H9 (cell line): ENCODE data around the gene ASPG. TPM values are rescaled to one million over a fixed set of nuclear protein-coding genes. Genes with fewer than 3 reads are reported as not detected.

Experiments
- DNase-seq: peaks from one replicate; pipeline ENCODE4 v3.0.0-alpha.2; 2017
- H2AFZ ChIP-seq: one replicate; pipeline ENCODE4 v1.6.1; 2013; ENCODE audit warnings: mild to moderate bottlenecking, low read length, control low read depth, moderate library complexity
- H2AK5ac ChIP-seq: 2 replicates; pipeline ENCODE4 v1.6.1; 2013; ENCODE audit warnings: low read length, control low read depth, mixed read lengths; ENCODE audit not compliant: insufficient read length
- H2BK120ac ChIP-seq: one replicate; pipeline ENCODE4 v1.6.1; 2013; ENCODE audit warnings: low read depth, mild to moderate bottlenecking, low read length, control low read depth, inconsistent platforms; ENCODE audit not compliant: poor library complexity, severe bottlenecking
- H2BK12ac ChIP-seq: 2 replicates; pipeline ENCODE4 v1.6.1; 2013; ENCODE audit warnings: low read length, control low read depth, mixed read lengths, low read depth; ENCODE audit not compliant: insufficient read length
- H2BK15ac ChIP-seq: 2 replicates; pipeline ENCODE4 v1.6.1; 2013; ENCODE audit warnings: low read depth, low read length, control low read depth
- H2BK20ac ChIP-seq: one replicate; pipeline ENCODE4 v1.6.1; 2013; ENCODE audit warnings: low read depth, mild to moderate bottlenecking, low read length, control low read depth, inconsistent platforms; ENCODE audit not compliant: poor library complexity, severe bottlenecking
- H2BK5ac ChIP-seq: 2 replicates; pipeline ENCODE4 v1.6.1; 2013; ENCODE audit warnings: low read length, control low read depth, mixed read lengths; ENCODE audit not compliant: insufficient read length
- H3K14ac ChIP-seq: 2 replicates; pipeline ENCODE4 v1.6.1; 2013; ENCODE audit warnings: low read length, control low read depth; ENCODE audit not compliant: insufficient read depth
- H3K18ac ChIP-seq: 2 replicates; pipeline ENCODE4 v1.6.1; 2013; ENCODE audit warnings: low read depth, mild to moderate bottlenecking, mixed read lengths, low read length, control low read depth; ENCODE audit not compliant: insufficient read length
- H3K23ac ChIP-seq: 2 replicates; pipeline ENCODE4 v1.6.1; 2013; ENCODE audit warnings: low read length, control low read depth, mixed read lengths, low read depth; ENCODE audit not compliant: insufficient read length
- H3K23me2 ChIP-seq: 2 replicates; pipeline ENCODE4 v1.6.1; 2013; ENCODE audit warnings: low read depth, mild to moderate bottlenecking, mixed read lengths, low read length, control low read depth; ENCODE audit not compliant: insufficient read length, poor library complexity, severe bottlenecking
- H3K27ac ChIP-seq: 2 replicates; pipeline ENCODE4 v1.5.1; 2013; ENCODE audit warnings: low read length, control low read depth, mixed read lengths, low read depth; ENCODE audit not compliant: insufficient read length
- H3K27me3 ChIP-seq: 2 replicates; pipeline ENCODE4 v1.6.1; 2013; ENCODE audit warnings: low read length, control low read depth, inconsistent platforms; ENCODE audit not compliant: insufficient read depth
- H3K4ac ChIP-seq: 2 replicates; pipeline ENCODE4 v1.6.1; 2013; ENCODE audit warnings: low read depth, mild to moderate bottlenecking, control low read depth, inconsistent platforms, low read length, moderate library complexity
- H3K4me1 ChIP-seq: 2 replicates; pipeline ENCODE4 v1.6.1; 2013; ENCODE audit warnings: low read length, control low read depth, inconsistent platforms; ENCODE audit not compliant: insufficient read depth
- H3K4me2 ChIP-seq: 2 replicates; pipeline ENCODE4 v1.6.1; 2013; ENCODE audit warnings: low read length, control low read depth, mixed read lengths; ENCODE audit not compliant: insufficient read length, insufficient read depth
- H3K56ac ChIP-seq: 2 replicates; pipeline ENCODE4 v1.6.1; 2013; ENCODE audit warnings: low read depth, mild to moderate bottlenecking, mixed read lengths, low read length, control low read depth; ENCODE audit not compliant: insufficient read length
- H3K79me1 ChIP-seq: 2 replicates; pipeline ENCODE4 v1.6.1; 2013; ENCODE audit warnings: low read depth, mild to moderate bottlenecking, moderate library complexity, low read length, control low read depth, inconsistent platforms; ENCODE audit not compliant: insufficient read depth, poor library complexity, severe bottlenecking
- H3K79me2 ChIP-seq: 2 replicates; pipeline ENCODE4 v1.6.1; 2013; ENCODE audit warnings: low read length, control low read depth, inconsistent platforms; ENCODE audit not compliant: insufficient read depth
- H3K9ac ChIP-seq: 2 replicates; pipeline ENCODE4 v1.6.1; 2013; ENCODE audit warnings: low read length, control low read depth, mixed read lengths; ENCODE audit not compliant: insufficient read length; ENCODE audit errors: extremely low read depth
- H3K9me3 ChIP-seq: one replicate; pipeline ENCODE4 v1.6.1; 2013; ENCODE audit warnings: low read depth, low read length, inconsistent platforms; ENCODE audit not compliant: control insufficient read depth
- H3T11ph ChIP-seq: one replicate; pipeline ENCODE4 v1.6.1; 2013; ENCODE audit warnings: mild to moderate bottlenecking, low read length, control low read depth, inconsistent platforms
- H4K20me1 ChIP-seq: one replicate; pipeline ENCODE4 v1.6.1; 2013; ENCODE audit not compliant: control insufficient read depth, insufficient read length, insufficient read depth
- H4K5ac ChIP-seq: 2 replicates; pipeline ENCODE4 v1.6.1; 2013; ENCODE audit warnings: low read depth, mild to moderate bottlenecking, mixed read lengths, low read length, control low read depth; ENCODE audit not compliant: insufficient read length
- H4K8ac ChIP-seq: replicated peaks from 2 replicates; pipeline ENCODE4 v1.6.1; 2013; ENCODE audit warnings: low read length, control low read depth, mixed read lengths, low read depth; ENCODE audit not compliant: insufficient read length
- H4K91ac ChIP-seq: 2 replicates; pipeline ENCODE4 v1.6.1; 2013; ENCODE audit warnings: low read depth, mild to moderate bottlenecking, moderate library complexity, mixed read lengths, low read length, control low read depth; ENCODE audit not compliant: insufficient read length
- H3K27ac Mint-ChIP-seq, 3 experiments: 2 replicates in 2 of 3; 3 replicates in 1 of 3; pipeline ENCODE4 v1.8.0; 2020 to 2021; ENCODE audit warnings: mixed read lengths in 3 of 3, mild to moderate bottlenecking in 1 of 3, moderate library complexity in 1 of 3
- H3K27me3 Mint-ChIP-seq: 2 replicates; pipeline ENCODE4 v1.8.0; 2021; ENCODE audit warnings: low read depth, mild to moderate bottlenecking, moderate library complexity, mixed read lengths
- H3K36me3 Mint-ChIP-seq, 3 experiments: 2 replicates in 2 of 3; 3 replicates in 1 of 3; pipeline ENCODE4 v1.8.0; 2020 to 2021; ENCODE audit warnings: low read depth in 3 of 3, mixed read lengths in 3 of 3; ENCODE audit not compliant: insufficient read depth in 1 of 3
- H3K4me1 Mint-ChIP-seq, 2 experiments: 2 replicates each; pipeline ENCODE4 v1.8.0; 2020; ENCODE audit warnings: mixed read lengths in 2 of 2
- H3K4me3 Mint-ChIP-seq, 2 experiments: 2 replicates in 1 of 2; 3 replicates in 1 of 2; pipeline ENCODE4 v1.8.0; 2020 to 2021; ENCODE audit warnings: mild to moderate bottlenecking in 2 of 2, mixed read lengths in 2 of 2, moderate library complexity in 1 of 2
- H3K9me3 Mint-ChIP-seq, 2 experiments: 2 replicates in 1 of 2; 3 replicates in 1 of 2; pipeline ENCODE4 v1.8.0; 2020; ENCODE audit warnings: mild to moderate bottlenecking in 2 of 2, mixed read lengths in 2 of 2, moderate library complexity in 1 of 2
- WGBS: extraction: QIAGEN DNeasy Blood & Tissue Kit; methylation state at CpG from one replicate; pipeline ENCODE4 v1.1.7; 2013; ENCODE audit warnings: missing lambda C conversion rate, low lambda C conversion rate, mixed read lengths; ENCODE audit not compliant: insufficient read length; ENCODE audit errors: extremely low coverage; 5-methylcytosine and 5-hydroxymethylcytosine counted together
- total RNA-seq: library from RNA; stranded (reverse); gene quantifications from 2 replicates; pipeline ENCODE4 v1.2.1, GENCODE V29; 2021
- TF ChIP-seq, protein P1 (sequence below): fragments of 200-600 bp; sonication (generic); conservative IDR thresholded peaks from 3 replicates; pipeline ENCODE4 v1.8.0; 2021; ENCODE audit warnings: antibody characterized with exemption, mild to moderate bottlenecking

Gene ASPG
- total RNA-seq, 1 experiment from 2014 or later, result 0.33 TPM

- Histone ChIP-seq H3K23me2 (no peaks in the 10 kb centered on the region), H3K4me2 (no peak overlapping the region), H2BK15ac (no peak overlapping the region), H4K20me1 (no peaks in the 10 kb centered on the region), H3K18ac (no peak overlapping the region), H2BK12ac (no peak overlapping the region), H3T11ph (no peak overlapping the region), H3K27ac (no peak overlapping the region), H3K4me1 (no peaks in the 10 kb centered on the region), H2AK5ac (no peak overlapping the region), H3K4ac (no peak overlapping the region), H3K56ac (no peak overlapping the region), H3K9ac (no peak overlapping the region), H4K91ac (no peak overlapping the region), H2BK20ac (no peak overlapping the region), H2BK120ac (no peak overlapping the region), H4K8ac (no peak overlapping the region), H3K14ac (no peak overlapping the region), H4K5ac (no peak overlapping the region), H3K27me3 (no peaks in the 10 kb centered on the region), H2AFZ (no peak overlapping the region), H3K9me3 (no peaks in the 10 kb centered on the region), H3K79me2 (no peaks in the 10 kb centered on the region), H3K23ac (no peak overlapping the region), H3K79me1 (no peaks in the 10 kb centered on the region), H2BK5ac (no peak overlapping the region)
- H3K9me3 Mint-ChIP-seq, result no peaks in the 10 kb centered on the region; a peak in 2 of 5 replicates
- no peaks in the 10 kb centered on the region for H3K36me3 Mint-ChIP-seq
- H3K4me3 Mint-ChIP-seq, result no peak overlapping the region
- WGBS, result no CpG with 5 or more reads among the region's 35 CpGs
- H3K4me1 Mint-ChIP-seq, result peaks cover 6 to 8% of the 10 kb centered on the region in 2 experiments
- H3K27ac Mint-ChIP-seq, result no peak overlapping the region
- peak; percentile 89 for DNase-seq
- peaks cover 13% of the 10 kb centered on the region for H3K27me3 Mint-ChIP-seq
- TF ChIP-seq, protein P1, sequence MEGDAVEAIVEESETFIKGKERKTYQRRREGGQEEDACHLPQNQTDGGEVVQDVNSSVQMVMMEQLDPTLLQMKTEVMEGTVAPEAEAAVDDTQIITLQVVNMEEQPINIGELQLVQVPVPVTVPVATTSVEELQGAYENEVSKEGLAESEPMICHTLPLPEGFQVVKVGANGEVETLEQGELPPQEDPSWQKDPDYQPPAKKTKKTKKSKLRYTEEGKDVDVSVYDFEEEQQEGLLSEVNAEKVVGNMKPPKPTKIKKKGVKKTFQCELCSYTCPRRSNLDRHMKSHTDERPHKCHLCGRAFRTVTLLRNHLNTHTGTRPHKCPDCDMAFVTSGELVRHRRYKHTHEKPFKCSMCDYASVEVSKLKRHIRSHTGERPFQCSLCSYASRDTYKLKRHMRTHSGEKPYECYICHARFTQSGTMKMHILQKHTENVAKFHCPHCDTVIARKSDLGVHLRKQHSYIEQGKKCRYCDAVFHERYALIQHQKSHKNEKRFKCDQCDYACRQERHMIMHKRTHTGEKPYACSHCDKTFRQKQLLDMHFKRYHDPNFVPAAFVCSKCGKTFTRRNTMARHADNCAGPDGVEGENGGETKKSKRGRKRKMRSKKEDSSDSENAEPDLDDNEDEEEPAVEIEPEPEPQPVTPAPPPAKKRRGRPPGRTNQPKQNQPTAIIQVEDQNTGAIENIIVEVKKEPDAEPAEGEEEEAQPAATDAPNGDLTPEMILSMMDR, result peak; percentile 98
Observed at GRCh38 chr14:104094709-104095425, 9.4 kb downstream of the ASPG start.
